Measurements from ENCODE around the gene MINDY4. TPM values are rescaled to one million over a fixed set of nuclear protein-coding genes. Genes with fewer than 3 reads are reported as not detected.

MINDY4 gene
- total and polyA plus RNA-seq, 2 donors (not counting 1 experiment from before 2014, with no cell fraction given), result 6.1 to 6.3 TPM

DNA sequence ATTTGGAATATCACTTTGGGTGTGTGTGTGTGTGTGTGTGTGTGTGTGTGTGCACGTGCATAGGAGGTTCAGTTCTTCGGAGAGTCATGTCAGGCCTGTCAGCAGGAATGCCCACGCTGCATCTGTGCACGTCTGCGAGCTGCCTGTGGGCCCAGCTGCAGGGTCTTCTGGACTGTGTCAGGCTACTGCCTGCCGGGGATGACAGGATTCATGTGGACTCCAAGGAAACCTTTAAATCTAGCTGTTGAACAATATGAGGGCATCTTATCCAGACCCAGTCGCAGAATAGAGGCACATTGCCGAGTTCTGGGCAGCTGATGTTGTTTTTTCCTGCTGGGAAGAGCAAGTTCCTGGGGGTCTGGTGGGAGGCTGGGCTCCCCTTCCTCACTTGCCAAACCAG, 159.4 kb downstream of the MINDY4 start:
- Histone ChIP-seq H3K9me3 (ENCODE audit: control insufficient read depth, insufficient read depth, low read depth, low read length) (no peaks in the 10 kb centered on the region), H2AFZ (ENCODE audit: low read length) (no peak overlapping the region), H4K20me1 (ENCODE audit: control insufficient read depth, extremely low read depth, insufficient read depth, low read length) (no peaks in the 10 kb centered on the region), H3K36me3 (ENCODE audit: control insufficient read depth, insufficient read depth, low read length) (no peaks in the 10 kb centered on the region), H3K27ac (ENCODE audit: insufficient read depth, low read length) (no peak overlapping the region), H3K79me2 (ENCODE audit: control insufficient read depth, insufficient read depth, low read length) (no peaks in the 10 kb centered on the region), H3K4me1 (ENCODE audit: control insufficient read depth, extremely low read depth, insufficient read depth, low read length) (peaks cover 4% of the 10 kb centered on the region), H3K4me3 (replicated peaks in 1 of 4; ENCODE audit: control extremely low read depth in 1 of 4, insufficient read depth in 1 of 4, low read depth in 3 of 4, low read length in 4 of 4) (no peak overlapping the region), H3K27me3 (ENCODE audit: control insufficient read depth, insufficient read depth, low read length) (no peaks in the 10 kb centered on the region), H3K9ac (ENCODE audit: insufficient read depth, low read length) (no peak overlapping the region), H3K4me2 (ENCODE audit: extremely low read depth, insufficient read depth, low read length) (no peak overlapping the region)
- no peak for DNase-seq (ENCODE audit: low read depth in 2 of 2)
- TF ChIP-seq, protein P1, sequence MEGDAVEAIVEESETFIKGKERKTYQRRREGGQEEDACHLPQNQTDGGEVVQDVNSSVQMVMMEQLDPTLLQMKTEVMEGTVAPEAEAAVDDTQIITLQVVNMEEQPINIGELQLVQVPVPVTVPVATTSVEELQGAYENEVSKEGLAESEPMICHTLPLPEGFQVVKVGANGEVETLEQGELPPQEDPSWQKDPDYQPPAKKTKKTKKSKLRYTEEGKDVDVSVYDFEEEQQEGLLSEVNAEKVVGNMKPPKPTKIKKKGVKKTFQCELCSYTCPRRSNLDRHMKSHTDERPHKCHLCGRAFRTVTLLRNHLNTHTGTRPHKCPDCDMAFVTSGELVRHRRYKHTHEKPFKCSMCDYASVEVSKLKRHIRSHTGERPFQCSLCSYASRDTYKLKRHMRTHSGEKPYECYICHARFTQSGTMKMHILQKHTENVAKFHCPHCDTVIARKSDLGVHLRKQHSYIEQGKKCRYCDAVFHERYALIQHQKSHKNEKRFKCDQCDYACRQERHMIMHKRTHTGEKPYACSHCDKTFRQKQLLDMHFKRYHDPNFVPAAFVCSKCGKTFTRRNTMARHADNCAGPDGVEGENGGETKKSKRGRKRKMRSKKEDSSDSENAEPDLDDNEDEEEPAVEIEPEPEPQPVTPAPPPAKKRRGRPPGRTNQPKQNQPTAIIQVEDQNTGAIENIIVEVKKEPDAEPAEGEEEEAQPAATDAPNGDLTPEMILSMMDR (conservative IDR thresholded peaks at IDR 0.05 in 1 of 2, IDR thresholded peaks at IDR 0.05 in 1 of 2; ENCODE audit: low read depth in 1 of 2, low read length in 2 of 2), result no peak

GRCh38 chr7:30931161-30931928, 160.1 kb downstream of the MINDY4 start:
- no peak for TF ChIP-seq EZH2 (IDR thresholded peaks at IDR 0.05; ENCODE audit: low read length, missing control alignments)
- TF ChIP-seq, protein P1 (conservative IDR thresholded peaks at IDR 0.05 in 1 of 2, IDR thresholded peaks at IDR 0.05 in 1 of 2; ENCODE audit: low read depth in 1 of 2, low read length in 2 of 2), result no peak
- H3K4me1 ChIP-seq (ENCODE audit: control insufficient read depth, extremely low read depth, insufficient read depth, low read length), result peaks cover 4% of the 10 kb centered on the region
- no peaks in the 10 kb centered on the region for H4K20me1 ChIP-seq (ENCODE audit: control insufficient read depth, extremely low read depth, insufficient read depth, low read length)
- DNase-seq (ENCODE audit: low read depth in 2 of 2), result peak in 1 of 2 donors; percentile 44
- no peak overlapping the region for H3K9ac ChIP-seq (ENCODE audit: insufficient read depth, low read length)
- H3K27me3 ChIP-seq (ENCODE audit: control insufficient read depth, insufficient read depth, low read length), result no peaks in the 10 kb centered on the region
- H3K36me3 ChIP-seq (ENCODE audit: control insufficient read depth, insufficient read depth, low read length), result no peaks in the 10 kb centered on the region
- H3K27ac ChIP-seq (ENCODE audit: insufficient read depth, low read length), result no peak overlapping the region
- H3K9me3 ChIP-seq (ENCODE audit: control insufficient read depth, insufficient read depth, low read depth, low read length), result no peaks in the 10 kb centered on the region
- H3K4me2 ChIP-seq (ENCODE audit: extremely low read depth, insufficient read depth, low read length), result no peak overlapping the region
- H3K4me3 ChIP-seq (replicated peaks in 1 of 4; ENCODE audit: control extremely low read depth in 1 of 4, insufficient read depth in 1 of 4, low read depth in 3 of 4, low read length in 4 of 4), result no peak overlapping the region
- no peak overlapping the region for H2AFZ ChIP-seq (ENCODE audit: low read length)
- H3K79me2 ChIP-seq (ENCODE audit: control insufficient read depth, insufficient read depth, low read length), result no peaks in the 10 kb centered on the region

GRCh38 chr7:30931929-30932540, 160.8 kb downstream of the MINDY4 start:
- Histone ChIP-seq H3K27ac (ENCODE audit: insufficient read depth, low read length) (no peak overlapping the region), H3K79me2 (ENCODE audit: control insufficient read depth, insufficient read depth, low read length) (no peaks in the 10 kb centered on the region), H3K4me1 (ENCODE audit: control insufficient read depth, extremely low read depth, insufficient read depth, low read length) (peaks cover 4% of the 10 kb centered on the region), H4K20me1 (ENCODE audit: control insufficient read depth, extremely low read depth, insufficient read depth, low read length) (no peaks in the 10 kb centered on the region), H3K4me2 (ENCODE audit: extremely low read depth, insufficient read depth, low read length) (no peak overlapping the region), H3K9ac (ENCODE audit: insufficient read depth, low read length) (no peak overlapping the region), H3K4me3 (replicated peaks in 1 of 4; ENCODE audit: control extremely low read depth in 1 of 4, insufficient read depth in 1 of 4, low read depth in 3 of 4, low read length in 4 of 4) (no peak overlapping the region), H2AFZ (ENCODE audit: low read length) (no peak overlapping the region), H3K36me3 (ENCODE audit: control insufficient read depth, insufficient read depth, low read length) (no peaks in the 10 kb centered on the region), H3K27me3 (ENCODE audit: control insufficient read depth, insufficient read depth, low read length) (no peaks in the 10 kb centered on the region), H3K9me3 (ENCODE audit: control insufficient read depth, insufficient read depth, low read depth, low read length) (no peaks in the 10 kb centered on the region)
- TF ChIP-seq, protein P1 (conservative IDR thresholded peaks at IDR 0.05 in 1 of 2, IDR thresholded peaks at IDR 0.05 in 1 of 2; ENCODE audit: low read depth in 1 of 2, low read length in 2 of 2), result no peak
- no peak for TF ChIP-seq EZH2 (IDR thresholded peaks at IDR 0.05; ENCODE audit: low read length, missing control alignments)
- DNase-seq (ENCODE audit: low read depth in 2 of 2), result no peak
